ACC112 (cell line): ENCODE results near the gene PPARD.
"Not testable (repeated sequence)": the region's sequence is repeated elsewhere in the genome, so short reads cannot be mapped to it uniquely, and the experiment has no call there.

ENCODE experiments used
- H2AFZ ChIP-seq: fragments of 200-600 bp; sonication (generic); one replicate; pipeline ENCODE4 v1.6.0; 2017; ENCODE audit warnings: antibody characterized with exemption, low read length; ENCODE audit not compliant: unreplicated experiment
- H3K27ac ChIP-seq: fragments of 200-600 bp; sonication (generic); 2 replicates; pipeline ENCODE4 v1.5.1; 2014; ENCODE audit warnings: low read depth, mild to moderate bottlenecking, antibody characterized with exemption, low read length, moderate library complexity
- H3K27me3 ChIP-seq: fragments of 200-600 bp; sonication (generic); 2 replicates; pipeline ENCODE4 v1.6.1; 2014; ENCODE audit warnings: mild to moderate bottlenecking, antibody characterized with exemption, low read length, moderate library complexity, mixed read lengths; ENCODE audit not compliant: insufficient read depth
- H3K36me3 ChIP-seq: fragments of 200-600 bp; sonication (generic); 2 replicates; pipeline ENCODE4 v1.6.1; 2016; ENCODE audit warnings: mild to moderate bottlenecking, antibody characterized with exemption, low read length, moderate library complexity, mixed read lengths; ENCODE audit not compliant: insufficient read depth
- H3K4me1 ChIP-seq: fragments of 200-600 bp; sonication (generic); one replicate; pipeline ENCODE4 v1.6.1; 2016; ENCODE audit warnings: low read length, mixed read lengths; ENCODE audit not compliant: insufficient read depth, unreplicated experiment, control insufficient read depth
- H3K4me3 ChIP-seq: fragments of 200-600 bp; sonication (generic); 2 replicates; pipeline ENCODE4 v1.5.1; 2014; ENCODE audit warnings: mild to moderate bottlenecking, low read depth, low read length
- H3K79me2 ChIP-seq: fragments of 200-600 bp; sonication (generic); one replicate; pipeline ENCODE4 v1.6.0; 2016; ENCODE audit warnings: low read length; ENCODE audit not compliant: control insufficient read depth, unreplicated experiment, insufficient read depth

The PPARD gene

GRCh38 chr6:35312807-35313206 is 29.6 kb upstream of the PPARD start:
- Histone ChIP-seq H3K27ac (no peak overlapping the region), H3K36me3 (no peaks in the 10 kb centered on the region), H3K4me1 (no peaks in the 10 kb centered on the region), H3K27me3 (peaks cover 14% of the 10 kb centered on the region), H3K79me2 (no peaks in the 10 kb centered on the region), H2AFZ (no peak overlapping the region), H3K4me3 (no peak overlapping the region)

DNA sequence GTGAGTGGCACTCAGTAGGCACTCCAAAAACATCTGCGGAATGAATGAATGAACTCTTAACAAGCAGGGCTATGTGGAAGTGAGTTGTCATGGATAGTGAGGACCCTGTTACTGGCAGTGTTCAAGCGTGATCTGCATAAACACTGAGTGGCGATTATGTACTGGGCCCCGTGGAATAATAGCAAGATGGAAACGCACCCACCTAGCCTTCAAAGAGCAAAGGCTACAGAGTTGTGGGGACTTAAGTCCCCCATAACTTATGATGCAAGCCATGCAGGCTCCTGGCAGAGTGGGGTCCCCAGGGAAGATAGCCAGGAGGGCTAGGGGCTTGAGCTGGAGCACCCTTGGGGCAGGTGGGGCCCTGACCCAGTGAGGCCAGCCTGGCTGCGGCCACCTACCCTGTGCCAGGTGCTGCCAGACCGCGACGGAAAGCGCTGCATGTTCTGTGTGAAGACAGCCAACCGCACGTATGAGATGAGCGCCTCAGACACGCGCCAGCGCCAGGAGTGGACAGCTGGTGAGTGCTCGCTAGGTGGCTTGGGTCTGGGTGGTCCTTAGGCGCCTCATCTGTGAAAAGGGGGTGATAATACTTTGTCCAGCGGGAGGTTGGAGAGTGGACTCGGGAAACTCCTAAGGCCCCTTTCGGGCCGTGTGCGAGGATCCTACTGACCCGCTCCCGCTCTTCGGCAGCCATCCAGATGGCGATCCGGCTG is 24.7 kb upstream of the PPARD start:
- H3K27me3 ChIP-seq = peaks cover 15% of the 10 kb centered on the region
- no peaks in the 10 kb centered on the region for H3K4me1 ChIP-seq
- H3K79me2 ChIP-seq = no peaks in the 10 kb centered on the region
- H3K27ac ChIP-seq = no peak overlapping the region
- H3K4me3 ChIP-seq = peak overlapping the region; percentile 81
- H3K36me3 ChIP-seq = no peaks in the 10 kb centered on the region
- H2AFZ ChIP-seq = peak overlapping the region; percentile 91

DNA sequence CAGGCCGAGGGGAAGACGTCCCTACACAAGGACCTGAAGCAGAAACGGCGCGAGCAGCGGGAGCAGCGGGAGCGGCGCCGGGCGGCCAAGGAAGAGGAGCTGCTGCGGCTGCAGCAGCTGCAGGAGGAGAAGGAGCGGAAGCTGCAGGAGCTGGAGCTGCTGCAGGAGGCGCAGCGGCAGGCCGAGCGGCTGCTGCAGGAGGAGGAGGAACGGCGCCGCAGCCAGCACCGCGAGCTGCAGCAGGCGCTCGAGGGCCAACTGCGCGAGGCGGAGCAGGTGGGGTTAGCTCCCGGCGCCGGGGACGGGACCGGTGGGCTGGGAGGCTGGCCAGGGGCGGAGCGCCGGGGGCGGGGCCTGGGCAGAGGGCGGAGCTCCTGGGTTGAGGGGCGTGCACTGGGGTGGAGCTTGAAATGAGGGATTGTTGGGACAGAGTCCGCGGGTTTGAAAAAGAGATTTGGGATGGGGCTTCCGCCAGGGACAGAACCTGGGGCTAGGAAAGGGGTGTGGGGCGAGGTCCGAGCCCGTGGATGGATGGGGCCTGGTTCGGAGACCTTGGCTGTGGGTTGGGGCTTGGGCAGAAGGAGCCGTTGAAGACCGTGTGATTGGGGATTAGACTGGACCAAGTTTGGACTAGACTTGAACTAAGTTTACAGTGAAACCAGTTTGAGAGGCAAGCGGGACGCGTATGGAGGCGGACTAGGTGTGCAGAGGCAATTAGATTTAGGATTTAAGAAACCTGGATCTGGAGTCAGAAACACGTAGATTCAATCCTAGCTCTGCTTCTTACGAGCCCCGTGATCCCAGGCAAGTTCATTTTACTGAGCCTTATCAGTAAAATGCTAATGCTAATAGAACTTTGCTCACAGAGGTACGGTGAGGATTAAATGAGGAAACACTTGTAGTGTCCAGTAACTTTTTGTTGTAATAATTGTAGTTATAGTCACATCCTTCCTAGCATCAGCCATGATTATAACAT is 23.9 kb upstream of the PPARD start:
- Histone ChIP-seq H3K4me3 (peak overlapping the region; percentile 81), H2AFZ (peak overlapping the region; percentile 91), H3K27me3 (peaks cover 15% of the 10 kb centered on the region), H3K4me1 (no peaks in the 10 kb centered on the region), H3K27ac (no peak overlapping the region), H3K36me3 (no peaks in the 10 kb centered on the region), H3K79me2 (no peaks in the 10 kb centered on the region)

- H3K36me3 ChIP-seq = no peaks in the 10 kb centered on the region
- no peak overlapping the region for H3K4me3 ChIP-seq
- no peaks in the 10 kb centered on the region for H3K4me1 ChIP-seq
- no peak overlapping the region for H2AFZ ChIP-seq
- no peaks in the 10 kb centered on the region for H3K79me2 ChIP-seq
- H3K27ac ChIP-seq = no peak overlapping the region
- peaks cover 15% of the 10 kb centered on the region for H3K27me3 ChIP-seq
Observed at GRCh38 chr6:35319346-35320030, 22.9 kb upstream of the PPARD start.

GRCh38 chr6:35320031-35320410 is 22.3 kb upstream of the PPARD start:
- H3K79me2 ChIP-seq = no peaks in the 10 kb centered on the region
- H3K27me3 ChIP-seq = peaks cover 15% of the 10 kb centered on the region
- H3K4me3 ChIP-seq = no peak overlapping the region
- H3K36me3 ChIP-seq = no peaks in the 10 kb centered on the region
- no peak overlapping the region for H2AFZ ChIP-seq
- no peak overlapping the region for H3K27ac ChIP-seq
- H3K4me1 ChIP-seq = no peaks in the 10 kb centered on the region

GRCh38 chr6:35321091-35321490 is 21.3 kb upstream of the PPARD start:
- Histone ChIP-seq H2AFZ (no peak overlapping the region), H3K79me2 (no peaks in the 10 kb centered on the region), H3K27me3 (peaks cover 15% of the 10 kb centered on the region), H3K4me3 (no peak overlapping the region), H3K36me3 (no peaks in the 10 kb centered on the region), H3K27ac (no peak overlapping the region), H3K4me1 (no peaks in the 10 kb centered on the region)

GRCh38 chr6:35327349-35328027 is 14.9 kb upstream of the PPARD start:
- H2AFZ ChIP-seq = no peak overlapping the region
- no peak overlapping the region for H3K27ac ChIP-seq
- H3K4me1 ChIP-seq = no peaks in the 10 kb centered on the region
- 0 out of 2 replicates have a peak, but pooled peaks cover 4% of the 10 kb centered on the region for H3K27me3 ChIP-seq
- no peak overlapping the region for H3K4me3 ChIP-seq
- H3K79me2 ChIP-seq = no peaks in the 10 kb centered on the region
- no peaks in the 10 kb centered on the region for H3K36me3 ChIP-seq

DNA sequence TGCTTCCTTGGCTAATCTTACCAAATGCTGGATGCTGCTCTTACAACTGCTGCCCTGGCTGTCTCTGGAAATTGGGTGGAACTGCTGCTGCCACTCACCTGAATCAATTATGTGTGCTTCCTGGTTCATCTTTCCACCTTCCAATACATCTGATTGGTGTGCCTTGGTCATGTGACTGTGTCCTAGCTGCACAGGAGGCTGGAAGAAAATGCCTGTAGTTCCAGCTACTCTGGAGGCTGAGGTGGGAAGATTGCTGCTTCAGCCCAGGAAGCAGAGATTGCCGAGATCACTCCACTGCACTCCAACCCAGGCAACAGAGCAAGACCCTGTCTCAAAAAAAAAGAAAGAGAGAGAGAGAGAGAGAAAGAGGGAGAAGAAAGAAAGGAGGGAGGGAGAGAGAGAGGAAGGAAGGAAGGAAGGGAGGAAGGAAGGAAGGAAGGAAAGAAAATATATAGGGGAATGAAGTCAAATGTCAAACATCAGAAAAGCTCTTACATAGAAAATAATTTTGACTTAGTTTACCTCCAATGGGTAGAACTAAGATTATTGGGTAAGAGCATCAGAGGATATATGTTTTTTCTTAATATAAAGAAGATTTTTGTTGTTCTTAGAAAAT is 14.1 kb upstream of the PPARD start:
- Histone ChIP-seq H3K27ac (no peak overlapping the region), H3K27me3 (0 out of 2 replicates have a peak, but pooled peaks cover 7% of the 10 kb centered on the region), H3K79me2 (no peaks in the 10 kb centered on the region), H3K4me1 (no peaks in the 10 kb centered on the region), H2AFZ (no peak overlapping the region), H3K36me3 (no peaks in the 10 kb centered on the region), H3K4me3 (no peak overlapping the region)

- not testable (repeated sequence) for H3K79me2 ChIP-seq, H3K27ac ChIP-seq, H3K4me1 ChIP-seq, H3K36me3 ChIP-seq, H2AFZ ChIP-seq, H3K27me3 ChIP-seq, H3K4me3 ChIP-seq
Observed at GRCh38 chr6:35328965-35329364, 13.4 kb upstream of the PPARD start.
